ENCODE data around the gene HDHD3. TPM values are rescaled to one million over a fixed set of nuclear protein-coding genes. Genes with fewer than 3 reads are reported as not detected.
"Not testable (repeated sequence)": the region's sequence is repeated elsewhere in the genome, so short reads cannot be mapped to it uniquely, and the experiment has no call there.

HDHD3 gene
- total and polyA plus RNA-seq, 5 donors = 11.0 to 20.0 (median 17.1) TPM

DNA sequence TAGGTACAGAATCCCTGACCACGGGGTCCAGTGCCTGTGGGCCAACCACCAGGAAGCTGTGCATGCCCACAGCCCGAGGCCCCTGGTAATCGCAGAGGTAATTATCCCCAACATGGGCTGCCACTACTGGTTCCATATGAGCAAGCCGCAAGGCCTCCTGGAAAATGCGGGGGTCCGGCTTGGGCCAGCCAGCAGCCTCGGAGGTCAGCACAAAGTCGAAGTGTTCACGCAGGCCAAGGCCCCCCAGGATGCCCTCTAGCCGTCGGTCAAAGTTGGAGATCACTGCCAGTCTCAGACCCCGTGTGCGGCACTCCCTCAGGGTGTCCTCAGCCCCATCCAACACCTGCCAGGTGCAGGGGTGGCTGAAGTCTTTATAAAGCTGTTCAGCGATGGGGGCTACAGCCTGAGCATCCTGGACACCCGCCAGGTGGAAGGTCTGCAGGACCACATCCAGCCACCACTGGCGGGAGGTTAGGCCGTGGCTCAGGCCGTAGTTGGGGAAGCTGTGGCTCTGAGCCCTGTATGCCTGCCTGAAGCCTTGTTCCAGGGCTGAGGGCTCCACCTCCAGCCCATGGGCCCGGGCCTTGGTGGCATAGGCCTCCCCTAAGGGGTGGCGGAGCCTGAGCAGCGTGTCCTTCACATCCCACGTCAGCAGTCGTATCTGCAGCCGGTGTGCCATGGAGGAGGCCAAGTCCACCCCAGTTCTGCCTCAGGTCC, 3.0 kb downstream of the HDHD3 start:
- Histone ChIP-seq H3K27me3 (ENCODE audit: control insufficient read depth, insufficient read depth) (no peaks in the 10 kb centered on the region), H3K9me3 (ENCODE audit: control insufficient read depth, low read length) (no peaks in the 10 kb centered on the region), H3K27ac (ENCODE audit: low read length) (no peak overlapping the region), H3K4me3 (ENCODE audit: low read length) (no peak overlapping the region), H3K4me1 (ENCODE audit: control insufficient read depth, insufficient read depth, low read length) (peaks cover 2% of the 10 kb centered on the region)
- 90% methylated on average over 24 of the region's 24 CpGs for WGBS
- peak in 1 of 2 donors; percentile 5 for ATAC-seq
- DNase-seq = no peak
- intact Hi-C loops (cut with DNase I) = no loop called here

GRCh38 chr9:113373256-113373655, 3.5 kb downstream of the HDHD3 start:
- intact Hi-C loops (cut with DNase I) = no loop called here

GRCh38 chr9:113372059-113372458, 4.7 kb downstream of the HDHD3 start:
- peaks cover 2% of the 10 kb centered on the region for H3K4me1 ChIP-seq (ENCODE audit: control insufficient read depth, insufficient read depth, low read length)
- DNase-seq = no peak
- ATAC-seq = no peak
- H3K4me3 ChIP-seq (ENCODE audit: low read length) = no peak overlapping the region
- no peaks in the 10 kb centered on the region for H3K27me3 ChIP-seq (ENCODE audit: control insufficient read depth, insufficient read depth)
- WGBS = 87% methylated on average over 5 of the region's 5 CpGs
- H3K9me3 ChIP-seq (ENCODE audit: control insufficient read depth, low read length) = no peaks in the 10 kb centered on the region
- intact Hi-C loops (cut with DNase I) = no loop called here
- no peak overlapping the region for H3K27ac ChIP-seq (ENCODE audit: low read length)

More at GRCh38 chr9:113373256-113373655, 3.5 kb downstream of the HDHD3 start:
- H3K9me3 ChIP-seq (ENCODE audit: control insufficient read depth, low read length) = no peaks in the 10 kb centered on the region
- H3K4me1 ChIP-seq (ENCODE audit: control insufficient read depth, insufficient read depth, low read length) = peaks cover 2% of the 10 kb centered on the region
- ATAC-seq = no peak
- no peak overlapping the region for H3K4me3 ChIP-seq (ENCODE audit: low read length)
- DNase-seq = no peak
- no peaks in the 10 kb centered on the region for H3K27me3 ChIP-seq (ENCODE audit: control insufficient read depth, insufficient read depth)
- WGBS = 59% methylated on average over 3 of the region's 3 CpGs
- H3K27ac ChIP-seq (ENCODE audit: low read length) = no peak overlapping the region

- no peak overlapping the region for H3K27ac ChIP-seq (ENCODE audit: low read length)
- no peak overlapping the region for H3K4me3 ChIP-seq (ENCODE audit: low read length)
- no peaks in the 10 kb centered on the region for H3K27me3 ChIP-seq (ENCODE audit: control insufficient read depth, insufficient read depth)
- DNase-seq (no peak), ATAC-seq (no peak)
- 77% methylated on average over 8 of the region's 8 CpGs for WGBS
- H3K4me1 ChIP-seq (ENCODE audit: control insufficient read depth, insufficient read depth, low read length) = peaks cover 2% of the 10 kb centered on the region
- intact Hi-C loops (cut with DNase I) = no loop called here
- H3K9me3 ChIP-seq (ENCODE audit: control insufficient read depth, low read length) = no peaks in the 10 kb centered on the region
Observed at GRCh38 chr9:113370806-113371325, 5.9 kb downstream of the HDHD3 start.

DNA sequence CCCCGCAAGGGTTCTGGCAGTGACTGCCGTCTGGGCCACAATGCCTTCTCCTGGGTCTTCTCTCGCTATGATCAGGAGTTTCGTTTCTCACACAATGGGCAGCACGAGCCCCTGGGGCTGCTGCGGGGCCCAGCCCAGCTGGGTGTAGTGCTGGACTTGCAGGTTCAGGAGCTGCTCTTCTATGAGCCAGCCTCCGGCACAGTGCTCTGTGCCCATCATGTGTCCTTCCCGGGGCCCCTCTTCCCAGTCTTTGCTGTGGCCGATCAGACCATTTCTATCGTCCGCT, 7.0 kb downstream of the HDHD3 start:
- intact Hi-C loops (cut with DNase I) = no loop called here
- 79% methylated on average over 11 of the region's 11 CpGs for WGBS
- no peaks in the 10 kb centered on the region for H3K4me1 ChIP-seq (ENCODE audit: control insufficient read depth, insufficient read depth, low read length)
- DNase-seq = no peak
- ATAC-seq = peak in 1 of 2 donors; percentile 9
- H3K4me3 ChIP-seq (ENCODE audit: low read length) = no peak overlapping the region
- no peaks in the 10 kb centered on the region for H3K9me3 ChIP-seq (ENCODE audit: control insufficient read depth, low read length)
- H3K27ac ChIP-seq (ENCODE audit: low read length) = no peak overlapping the region
- no peaks in the 10 kb centered on the region for H3K27me3 ChIP-seq (ENCODE audit: control insufficient read depth, insufficient read depth)

GRCh38 chr9:113368982-113369854, 7.6 kb downstream of the HDHD3 start:
- no peak overlapping the region for H3K4me3 ChIP-seq (ENCODE audit: low read length)
- no peaks in the 10 kb centered on the region for H3K27me3 ChIP-seq (ENCODE audit: control insufficient read depth, insufficient read depth)
- H3K27ac ChIP-seq (ENCODE audit: low read length) = no peak overlapping the region
- no peaks in the 10 kb centered on the region for H3K9me3 ChIP-seq (ENCODE audit: control insufficient read depth, low read length)
- intact Hi-C loops (cut with DNase I) = no loop called here
- no peaks in the 10 kb centered on the region for H3K4me1 ChIP-seq (ENCODE audit: control insufficient read depth, insufficient read depth, low read length)
- ATAC-seq (peak; percentile 34 to 44), DNase-seq (peak in 1 of 3 donors; percentile 59)
- WGBS = 66% methylated on average over 13 of the region's 13 CpGs

GRCh38 chr9:113368348-113368981, 8.3 kb downstream of the HDHD3 start:
- ATAC-seq (no peak), DNase-seq (no peak)
- WGBS = 89% methylated on average over 5 of the region's 5 CpGs
- no peaks in the 10 kb centered on the region for H3K27me3 ChIP-seq (ENCODE audit: control insufficient read depth, insufficient read depth)
- intact Hi-C loops (cut with DNase I) = no loop called here
- H3K9me3 ChIP-seq (ENCODE audit: control insufficient read depth, low read length) = no peaks in the 10 kb centered on the region
- H3K27ac ChIP-seq (ENCODE audit: low read length) = no peak overlapping the region
- H3K4me1 ChIP-seq (ENCODE audit: control insufficient read depth, insufficient read depth, low read length) = no peaks in the 10 kb centered on the region
- no peak overlapping the region for H3K4me3 ChIP-seq (ENCODE audit: low read length)

DNA sequence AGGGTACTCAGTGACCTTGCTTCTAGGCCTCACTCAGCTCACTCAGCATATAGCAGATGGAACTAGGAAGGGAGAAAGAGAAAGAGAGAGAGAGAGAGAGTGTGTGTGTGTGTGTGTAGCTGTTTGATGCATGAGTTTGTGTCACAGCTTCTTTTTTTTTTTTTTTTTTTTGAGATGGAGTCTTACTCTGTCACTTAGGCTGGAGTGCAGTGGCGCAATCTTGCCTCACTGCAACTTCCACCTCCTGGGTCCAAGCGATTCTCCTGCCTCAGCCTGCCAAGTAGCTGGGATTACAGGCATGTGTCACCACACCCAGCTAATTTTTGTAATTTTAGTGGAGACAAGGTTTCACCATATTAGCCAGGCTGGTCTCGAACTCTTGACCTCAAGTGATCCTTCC, 11.1 kb downstream of the HDHD3 start:
- ATAC-seq; H3K9me3 ChIP-seq (ENCODE audit: control insufficient read depth, low read length); H3K4me3 ChIP-seq (ENCODE audit: low read length); intact Hi-C loops (cut with DNase I); H3K4me1 ChIP-seq (ENCODE audit: control insufficient read depth, insufficient read depth, low read length); H3K27me3 ChIP-seq (ENCODE audit: control insufficient read depth, insufficient read depth); H3K27ac ChIP-seq (ENCODE audit: low read length): not testable (repeated sequence)
- 92% methylated on average over 3 of the region's 3 CpGs for WGBS
- DNase-seq = peak in 1 of 3 donors; percentile 36

DNA sequence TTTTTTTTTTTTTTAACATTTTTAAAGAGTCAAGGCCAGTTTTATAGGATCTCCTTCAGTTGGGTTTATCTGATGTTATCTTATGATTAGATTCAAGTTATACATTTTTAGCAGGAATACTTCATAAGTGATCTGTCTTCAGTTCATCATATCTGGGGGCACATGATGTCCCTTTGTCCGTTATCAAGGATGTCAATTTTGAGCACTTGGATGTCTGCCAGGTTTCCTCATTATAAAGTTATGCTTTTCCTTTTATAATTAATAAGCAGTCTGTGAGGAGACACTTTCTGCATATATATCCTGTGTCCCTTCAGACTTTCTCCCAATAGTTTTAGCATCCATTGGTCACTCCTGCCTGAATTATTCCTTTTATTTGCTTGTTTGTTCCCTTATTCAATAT, 11.8 kb downstream of the HDHD3 start:
- WGBS = 23% methylated on average over 1 of the region's 1 CpG
- H3K4me3 ChIP-seq (ENCODE audit: low read length) = no peak overlapping the region
- intact Hi-C loops (cut with DNase I) = no loop called here
- no peaks in the 10 kb centered on the region for H3K4me1 ChIP-seq (ENCODE audit: control insufficient read depth, insufficient read depth, low read length)
- ATAC-seq (no peak), DNase-seq (no peak)
- no peaks in the 10 kb centered on the region for H3K9me3 ChIP-seq (ENCODE audit: control insufficient read depth, low read length)
- no peak overlapping the region for H3K27ac ChIP-seq (ENCODE audit: low read length)
- no peaks in the 10 kb centered on the region for H3K27me3 ChIP-seq (ENCODE audit: control insufficient read depth, insufficient read depth)

GRCh38 chr9:113363336-113363735, 13.4 kb downstream of the HDHD3 start:
- no peaks in the 10 kb centered on the region for H3K4me1 ChIP-seq (ENCODE audit: control insufficient read depth, insufficient read depth, low read length)
- intact Hi-C loops (cut with DNase I) = no loop called here
- ATAC-seq (no peak), DNase-seq (no peak)
- H3K9me3 ChIP-seq (ENCODE audit: control insufficient read depth, low read length) = no peaks in the 10 kb centered on the region
- WGBS = 83% methylated on average over 3 of the region's 3 CpGs
- H3K27ac ChIP-seq (ENCODE audit: low read length) = no peak overlapping the region
- no peaks in the 10 kb centered on the region for H3K27me3 ChIP-seq (ENCODE audit: control insufficient read depth, insufficient read depth)
- H3K4me3 ChIP-seq (ENCODE audit: low read length) = no peak overlapping the region

Measured in right cardiac atrium (tissue), 5 donors.